Coronary artery (tissue), 2 donors: ENCODE measurements around the gene RAB31.
"Not testable (repeated sequence)": the region's sequence is repeated elsewhere in the genome, so short reads cannot be mapped to it uniquely, and the experiment has no call there.

Experiments used
- DNase-seq: peaks from one replicate; pipeline ENCODE4 v3.0.0-alpha.2; 2017; ENCODE audit warnings: low spot score
- H3K27ac ChIP-seq, 2 donors: fragments of 200-600 bp; sonication (generic); one replicate each; pipeline ENCODE4 v1.5.1; 2016 to 2019
- H3K4me3 ChIP-seq: fragments of 200-600 bp; sonication (generic); 2 replicates; pipeline ENCODE4 v1.5.1; 2016; ENCODE audit warnings: mild to moderate bottlenecking, moderate library complexity
- CTCF ChIP-seq: fragments of 200-600 bp; sonication (generic); IDR thresholded peaks from one replicate; pipeline ENCODE4 v1.5.1; 2019; ENCODE audit warnings: antibody characterized with exemption

RAB31 gene

GRCh38 chr18:9854801-9855676 lies 146.9 kb downstream of the RAB31 start:
- no peak for DNase-seq
- TF ChIP-seq CTCF = no peak
- no peak overlapping the region for H3K4me3 ChIP-seq
- peak overlapping the region; percentile 74 to 78 for H3K27ac ChIP-seq

GRCh38 chr18:9855681-9856080 lies 147.6 kb downstream of the RAB31 start:
- Histone ChIP-seq H3K4me3 (no peak overlapping the region), H3K27ac (peak overlapping the region; percentile 55 to 78)
- no peak for DNase-seq
- no peak for TF ChIP-seq CTCF

- TF ChIP-seq CTCF = no peak
- Histone ChIP-seq H3K27ac (no peak overlapping the region), H3K4me3 (no peak overlapping the region)
- no peak for DNase-seq
These were observed 148.0 kb downstream of the RAB31 start for GRCh38 chr18:9856092-9856491.

GRCh38 chr18:9857479-9857998 lies 149.4 kb downstream of the RAB31 start:
- not testable (repeated sequence) for H3K27ac ChIP-seq, DNase-seq, H3K4me3 ChIP-seq

GRCh38 chr18:9858642-9859041 lies 150.5 kb downstream of the RAB31 start:
- Histone ChIP-seq H3K4me3 (no peak overlapping the region), H3K27ac (no peak overlapping the region)
- no peak for TF ChIP-seq CTCF
- no peak for DNase-seq

GRCh38 chr18:9859232-9859631 lies 151.1 kb downstream of the RAB31 start:
- DNase-seq = no peak
- no peak for TF ChIP-seq CTCF
- Histone ChIP-seq H3K27ac (no peak overlapping the region), H3K4me3 (no peak overlapping the region)

GRCh38 chr18:9860682-9861081 lies 152.6 kb downstream of the RAB31 start:
- TF ChIP-seq CTCF = no peak
- Histone ChIP-seq H3K4me3 (no peak overlapping the region), H3K27ac (no peak overlapping the region)
- DNase-seq = no peak
